SK-N-SH (cell line): ENCODE results near the gene RPH3AL. TPM values are rescaled to one million over a fixed set of nuclear protein-coding genes. Genes with fewer than 3 reads are reported as not detected.

ENCODE experiments used
- CTCF ChIA-PET: fragments of 300-600, 350-600 bp; formaldehyde crosslinking; extraction: SDS; loops from one replicate; lab custom pipeline; 2021; lab: Yijun Ruan, JAX
- POLR2A ChIA-PET: fragments of 350-600 bp; sonication (Branson Sonifier 250); formaldehyde crosslinking; extraction: SDS; loops from one replicate; lab custom pipeline; 2020; ENCODE audit warnings: antibody characterized with exemption, inconsistent platforms; lab: Yijun Ruan, JAX
- DNase-seq: peaks from one replicate; pipeline ENCODE4 v3.0.0; 2012
- H2AFZ ChIP-seq: fragments of 200-600 bp; sonication (generic); 2 replicates; pipeline ENCODE4 v1.8.1; 2016; ENCODE audit warnings: antibody characterized with exemption, mild to moderate bottlenecking, low read depth
- H3F3A ChIP-seq: fragments of 200-600 bp; sonication (generic); replicated peaks from 2 replicates; pipeline ENCODE3; 2016; ENCODE audit warnings: antibody characterized with exemption, mild to moderate bottlenecking; ENCODE audit not compliant: insufficient read depth
- H3K27ac ChIP-seq, 2 experiments: fragments of 200-500 bp in 1 of 2; fragments of 200-600 bp in 1 of 2; sonication (Bioruptor generic) in 1 of 2; sonication (generic), shearing (Covaris generic) in 1 of 2; 2 replicates each; pipeline versions ENCODE4 v1.5.1 to v1.6.1; 2014 to 2016; ENCODE audit warnings: low read depth in 2 of 2, inconsistent platforms in 1 of 2, low read length in 1 of 2, mild to moderate bottlenecking in 1 of 2, mixed read lengths in 1 of 2
- H3K27me3 ChIP-seq: fragments of 200-600 bp; sonication (generic), shearing (Covaris generic); 2 replicates; pipeline ENCODE4 v1.6.1; 2016; ENCODE audit warnings: mixed run types; ENCODE audit not compliant: insufficient read depth
- H3K36me3 ChIP-seq, 2 experiments: fragments of 200-500 bp in 1 of 2; fragments of 200-600 bp in 1 of 2; sonication (Bioruptor generic) in 1 of 2; sonication (generic) in 1 of 2; replicated peaks in 1 of 2; 2 replicates each; pipeline versions ENCODE3 to v1.5.1; 2014 to 2016; ENCODE audit warnings: low read length in 1 of 2, mild to moderate bottlenecking in 1 of 2; ENCODE audit not compliant: insufficient read depth in 2 of 2, control insufficient read depth in 1 of 2
- H3K4me1 ChIP-seq, 2 experiments: fragments of 200-500 bp in 1 of 2; fragments of 200-600 bp in 1 of 2; sonication (Bioruptor generic) in 1 of 2; sonication (generic), shearing (Covaris generic) in 1 of 2; 2 replicates each; pipeline versions ENCODE4 v1.5.1 to v1.6.1; 2014 to 2016; ENCODE audit warnings: low read depth in 1 of 2, low read length in 1 of 2, mixed run types in 1 of 2; ENCODE audit not compliant: insufficient read depth in 2 of 2, control insufficient read depth in 1 of 2
- H3K4me2 ChIP-seq: fragments of 200-600 bp; sonication (generic), shearing (Covaris generic); 2 replicates; pipeline ENCODE4 v1.6.1; 2017; ENCODE audit warnings: mixed run types
- H3K4me3 ChIP-seq, 2 experiments: fragments of 200-500 bp in 1 of 2; fragments of 200-600 bp in 1 of 2; sonication (Bioruptor generic) in 1 of 2; sonication (generic), shearing (Covaris generic) in 1 of 2; 2 replicates each; pipeline versions ENCODE4 v1.5.1 to v1.8.1; 2014 to 2016; ENCODE audit warnings: low read depth in 2 of 2, inconsistent platforms in 1 of 2, low read length in 1 of 2, mild to moderate bottlenecking in 1 of 2, mixed read lengths in 1 of 2, moderate library complexity in 1 of 2
- H3K79me2 ChIP-seq: fragments of 200-600 bp; sonication (generic); 2 replicates; pipeline ENCODE4 v1.8.1; 2017; ENCODE audit warnings: mild to moderate bottlenecking; ENCODE audit not compliant: insufficient read depth
- H3K9ac ChIP-seq: fragments of 200-600 bp; sonication (generic); 2 replicates; pipeline ENCODE4 v1.6.1; 2017; ENCODE audit warnings: mixed run types
- H3K9me2 ChIP-seq: fragments of 200-600 bp; sonication (generic); 2 replicates; pipeline ENCODE4 v1.6.1; 2017; ENCODE audit warnings: mixed run types
- H3K9me3 ChIP-seq: fragments of 200-600 bp; sonication (generic); 2 replicates; pipeline ENCODE4 v1.6.1; 2017; ENCODE audit warnings: mixed run types, mild to moderate bottlenecking, moderate library complexity
- H4K20me1 ChIP-seq: fragments of 200-600 bp; sonication (generic); 2 replicates; pipeline ENCODE4 v1.6.1; 2017; ENCODE audit warnings: mild to moderate bottlenecking, mixed run types; ENCODE audit not compliant: insufficient read depth
- CHD2 ChIP-seq: fragments of 150-350 bp; IDR thresholded peaks from 2 replicates; pipeline ENCODE4 v1.6.1; 2018; ENCODE audit warnings: low read length; ENCODE audit not compliant: partially characterized antibody
- ELF1 ChIP-seq: IDR thresholded peaks from 2 replicates; pipeline ENCODE4 v1.4.0; 2012
- EP300 ChIP-seq, 2 experiments: IDR thresholded peaks; 2 replicates each; pipeline versions ENCODE4 v1.4.0 to v1.6.1; 2012; ENCODE audit warnings: borderline replicate concordance in 1 of 2, low read depth in 1 of 2, low read length in 1 of 2
- EZH2phosphoT487 ChIP-seq: fragments of 200-600 bp; sonication (generic); IDR thresholded peaks from 2 replicates; pipeline ENCODE4 v1.6.1; 2017; ENCODE audit warnings: low read depth, mixed run types, mild to moderate bottlenecking, antibody characterized with exemption, moderate library complexity, borderline replicate concordance
- GABPA ChIP-seq: IDR thresholded peaks from 2 replicates; pipeline ENCODE4 v1.4.0; 2012; ENCODE audit warnings: low read depth, mild to moderate bottlenecking
- GATA2 ChIP-seq: sonication (generic); formaldehyde crosslinking; IDR thresholded peaks from 2 replicates; pipeline ENCODE4 v1.5.0; 2020; ENCODE audit warnings: mild to moderate bottlenecking, missing genetic modification reagents
- JUND ChIP-seq: IDR thresholded peaks from 2 replicates; pipeline ENCODE4 v1.4.0; 2012
- MAX ChIP-seq: IDR thresholded peaks from 2 replicates; pipeline ENCODE4 v1.4.0; 2012; ENCODE audit warnings: low read depth
- NRF1 ChIP-seq: IDR thresholded peaks from 2 replicates; pipeline ENCODE4 v1.6.1; 2012; ENCODE audit warnings: low read depth, mild to moderate bottlenecking, low read length
- PBX3 ChIP-seq: IDR thresholded peaks from 2 replicates; pipeline ENCODE4; 2012
- RAD21 ChIP-seq: IDR thresholded peaks from 2 replicates; pipeline ENCODE4 v1.6.1; 2012; ENCODE audit warnings: mild to moderate bottlenecking, low read length
- RXRA ChIP-seq: IDR thresholded peaks from 2 replicates; pipeline ENCODE4 v1.4.0; 2012; ENCODE audit warnings: low read depth, mild to moderate bottlenecking, borderline replicate concordance
- YY1 ChIP-seq: IDR thresholded peaks from 2 replicates; pipeline ENCODE4 v1.4.0; 2012; ENCODE audit warnings: low read depth, mild to moderate bottlenecking
- WGBS: methylation state at CpG from one replicate; pipeline ENCODE4 v1.1.6; 2017; ENCODE audit warnings: low lambda C conversion rate; 5-methylcytosine and 5-hydroxymethylcytosine counted together
- polyA plus RNA-seq, 3 experiments: library from polyadenylated mRNA; depleted of rRNA; stranded (reverse); fragments of >200 nt; gene quantifications; 2 replicates each; pipeline ENCODE4 v1.2.3, GENCODE V29; 2012
- TF ChIP-seq, protein P1 (sequence below): fragments of 150-350 bp; IDR thresholded peaks from 2 replicates; pipeline ENCODE4 v1.6.1; 2017; ENCODE audit warnings: antibody characterized with exemption, low read length, low read depth, borderline replicate concordance

Gene RPH3AL
- polyA plus RNA-seq, 1 of the 3 experiments (the other 2 are of a cell fraction): 2.9 TPM

- no peaks in the 10 kb centered on the region for H3K9me3 ChIP-seq
- H2AFZ ChIP-seq: no peak overlapping the region
- H3K9me2 ChIP-seq: no peaks in the 10 kb centered on the region
- peaks cover under 1% of the 10 kb centered on the region for H3F3A ChIP-seq
- TF ChIP-seq ELF1 (no peak), PBX3 (no peak), NRF1 (no peak), MAX (no peak), CHD2 (no peak), GATA2 (CRISPR knock-in tag) (no peak), YY1 (no peak), RAD21 (no peak), EZH2phosphoT487 (no peak), EP300 (IDR thresholded peaks at IDR 0.05; ENCODE audit: borderline replicate concordance in 1 of 2, low read depth in 1 of 2, low read length in 1 of 2) (no peak)
- TF ChIP-seq, protein P1, sequence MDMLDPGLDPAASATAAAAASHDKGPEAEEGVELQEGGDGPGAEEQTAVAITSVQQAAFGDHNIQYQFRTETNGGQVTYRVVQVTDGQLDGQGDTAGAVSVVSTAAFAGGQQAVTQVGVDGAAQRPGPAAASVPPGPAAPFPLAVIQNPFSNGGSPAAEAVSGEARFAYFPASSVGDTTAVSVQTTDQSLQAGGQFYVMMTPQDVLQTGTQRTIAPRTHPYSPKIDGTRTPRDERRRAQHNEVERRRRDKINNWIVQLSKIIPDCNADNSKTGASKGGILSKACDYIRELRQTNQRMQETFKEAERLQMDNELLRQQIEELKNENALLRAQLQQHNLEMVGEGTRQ: no peak
- no peak overlapping the region for H3K4me3 ChIP-seq
- DNase-seq: no peak
- H3K4me2 ChIP-seq: no peak overlapping the region
- H3K79me2 ChIP-seq: no peaks in the 10 kb centered on the region
- no peaks in the 10 kb centered on the region for H3K36me3 ChIP-seq
- whole genome bisulfite sequencing: 76% methylated on average over 31 of the region's 32 CpGs
- no peaks in the 10 kb centered on the region for H3K4me1 ChIP-seq
- CTCF ChIA-PET: interaction anchor here (3.8 kb wide), 1 partner anchor 27 kb away, joined by 16 read pairs; no protein-coding TSS in a partner anchor
- no peak overlapping the region for H3K27ac ChIP-seq
- POLR2A ChIA-PET: no interaction called here
- H4K20me1 ChIP-seq: no peaks in the 10 kb centered on the region
- H3K27me3 ChIP-seq: no peaks in the 10 kb centered on the region
- no peak overlapping the region for H3K9ac ChIP-seq
Observed at GRCh38 chr17:282000-282911, 70.4 kb downstream of the RPH3AL start.

DNA sequence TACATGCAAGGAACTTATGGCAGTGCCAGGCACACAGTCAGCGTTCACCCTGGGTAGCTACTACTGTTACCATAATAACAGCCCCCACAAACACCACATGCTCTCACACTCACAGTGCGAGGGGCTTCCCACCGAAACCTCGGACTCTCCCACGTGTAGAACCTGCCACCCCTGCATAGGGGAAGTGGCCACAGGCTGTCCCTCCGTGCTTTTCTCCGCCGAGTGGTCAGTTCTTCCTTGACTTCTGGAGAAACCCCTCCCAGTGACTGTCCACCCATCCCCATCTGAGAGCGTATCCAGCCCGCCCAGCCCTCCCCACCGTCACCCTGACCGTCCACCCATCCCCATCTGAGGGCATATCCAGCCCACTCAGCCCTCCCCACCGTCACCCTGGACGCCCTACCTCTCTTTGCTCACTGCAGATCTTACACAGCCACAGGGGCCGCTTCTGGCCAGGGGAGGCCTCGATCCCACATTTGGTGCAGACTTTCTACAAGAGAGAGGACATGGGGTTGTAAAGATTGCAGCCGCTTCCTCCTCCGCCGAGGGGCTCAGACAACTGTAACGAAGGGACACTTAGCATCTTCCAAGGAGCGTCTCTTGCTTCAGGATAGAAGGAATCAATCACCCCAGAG lies 71.1 kb downstream of the RPH3AL start:
- Histone ChIP-seq H2AFZ (no peak overlapping the region), H3K27ac (no peak overlapping the region), H3K9ac (no peak overlapping the region), H3K4me1 (no peaks in the 10 kb centered on the region), H4K20me1 (no peaks in the 10 kb centered on the region), H3K79me2 (no peaks in the 10 kb centered on the region), H3F3A (peaks cover 3% of the 10 kb centered on the region), H3K4me3 (no peak overlapping the region), H3K27me3 (no peaks in the 10 kb centered on the region), H3K9me2 (no peaks in the 10 kb centered on the region), H3K9me3 (no peaks in the 10 kb centered on the region), H3K4me2 (no peak overlapping the region), H3K36me3 (no peaks in the 10 kb centered on the region)
- ChIA-PET CTCF (interaction anchor here (3.8 kb wide), 1 partner anchor 28 kb away, joined by 16 read pairs; no protein-coding TSS in a partner anchor), POLR2A (no interaction called here)
- TF ChIP-seq RXRA (no peak), JUND (no peak), GABPA (no peak), NRF1 (no peak)
- 64% methylated on average over 17 of the region's 21 CpGs for WGBS
- no peak for DNase-seq
